Mesenchymal stem cell (in vitro differentiated cells and primary cell): ENCODE data around the gene NCOA5.

Experiments
- DNase-seq: peaks from one replicate; pipeline ENCODE4 v3.0.0-alpha.2; 2013
- H2AFZ ChIP-seq: one replicate; pipeline ENCODE4 v1.6.1; 2013; ENCODE audit warnings: low read depth, mild to moderate bottlenecking, control low read depth, inconsistent platforms, low read length, moderate library complexity
- H2AK5ac ChIP-seq: 2 replicates; pipeline ENCODE4 v1.6.1; 2013; ENCODE audit warnings: low read length, moderate library complexity, mild to moderate bottlenecking, inconsistent platforms; ENCODE audit not compliant: severe bottlenecking
- H2BK120ac ChIP-seq: one replicate; pipeline ENCODE4 v1.6.1; 2013; ENCODE audit warnings: low read depth, mild to moderate bottlenecking, inconsistent platforms, low read length, moderate library complexity
- H2BK12ac ChIP-seq, 2 experiments: one replicate each; pipeline ENCODE4 v1.6.1; 2013; ENCODE audit warnings: inconsistent platforms in 2 of 2, low read length in 2 of 2, mild to moderate bottlenecking in 2 of 2, moderate library complexity in 2 of 2, control low read depth in 1 of 2
- H2BK15ac ChIP-seq: one replicate; pipeline ENCODE4 v1.6.1; 2013; ENCODE audit warnings: mild to moderate bottlenecking, low read depth, inconsistent platforms; ENCODE audit not compliant: poor library complexity, severe bottlenecking
- H2BK5ac ChIP-seq: 2 replicates; pipeline ENCODE4 v1.6.1; 2013; ENCODE audit warnings: low read depth, mild to moderate bottlenecking, low read length, control low read depth, inconsistent platforms; ENCODE audit not compliant: poor library complexity, severe bottlenecking
- H3K14ac ChIP-seq, 2 experiments: one replicate each; pipeline ENCODE4 v1.6.1; 2013; ENCODE audit warnings: inconsistent platforms in 2 of 2, low read length in 2 of 2, control low read depth in 1 of 2, mild to moderate bottlenecking in 1 of 2, moderate library complexity in 1 of 2
- H3K18ac ChIP-seq, 2 experiments: one replicate each; pipeline ENCODE4 v1.6.1; 2013; ENCODE audit warnings: inconsistent platforms in 2 of 2, low read length in 2 of 2, control low read depth in 1 of 2, low read depth in 1 of 2, mild to moderate bottlenecking in 1 of 2
- H3K23ac ChIP-seq, 2 experiments: one replicate each; pipeline ENCODE4 v1.6.1; 2013; ENCODE audit warnings: inconsistent platforms in 2 of 2, low read length in 2 of 2, mild to moderate bottlenecking in 2 of 2, moderate library complexity in 2 of 2, control low read depth in 1 of 2
- H3K27ac ChIP-seq: 2 replicates; pipeline ENCODE4 v1.5.1; 2013; ENCODE audit warnings: mild to moderate bottlenecking, moderate library complexity, low read length, control low read depth, inconsistent platforms; ENCODE audit not compliant: poor library complexity, severe bottlenecking
- H3K27me3 ChIP-seq, 2 experiments: 2 replicates each; pipeline versions ENCODE4 v1.6.1 to v1.7.0; 2013; ENCODE audit warnings: low read length in 2 of 2, mild to moderate bottlenecking in 2 of 2, moderate library complexity in 2 of 2, control low read depth in 1 of 2, inconsistent platforms in 1 of 2; ENCODE audit not compliant: control insufficient read depth in 1 of 2, insufficient read depth in 1 of 2
- H3K36me3 ChIP-seq, 2 experiments: 2 replicates each; pipeline versions ENCODE4 v1.6.1 to v1.7.0; 2013; ENCODE audit warnings: low read length in 2 of 2, control low read depth in 1 of 2, inconsistent platforms in 1 of 2, low read depth in 1 of 2, mild to moderate bottlenecking in 1 of 2; ENCODE audit not compliant: insufficient read depth in 2 of 2, control insufficient read depth in 1 of 2
- H3K4ac ChIP-seq, 2 experiments: one replicate each; pipeline ENCODE4 v1.6.1; 2013; ENCODE audit warnings: inconsistent platforms in 2 of 2, low read length in 2 of 2, mild to moderate bottlenecking in 2 of 2, moderate library complexity in 2 of 2, control low read depth in 1 of 2, low read depth in 1 of 2
- H3K4me1 ChIP-seq: 2 replicates; pipeline ENCODE4 v1.6.1; 2013; ENCODE audit warnings: low read depth, low read length, control low read depth; ENCODE audit not compliant: control insufficient read depth, insufficient read depth
- H3K4me2 ChIP-seq: 2 replicates; pipeline ENCODE4 v1.6.1; 2013; ENCODE audit warnings: low read length, mild to moderate bottlenecking, inconsistent platforms; ENCODE audit not compliant: poor library complexity, severe bottlenecking
- H3K4me3 ChIP-seq, 2 experiments: 2 replicates each; pipeline versions ENCODE4 v1.5.1 to v1.7.0; 2013; ENCODE audit warnings: low read length in 2 of 2, mild to moderate bottlenecking in 2 of 2, control low read depth in 1 of 2, low read depth in 1 of 2; ENCODE audit not compliant: insufficient read depth in 1 of 2
- H3K79me1 ChIP-seq: replicated peaks from 2 replicates; pipeline ENCODE4 v1.6.1; 2013; ENCODE audit warnings: mild to moderate bottlenecking, control low read depth, low read length, inconsistent platforms; ENCODE audit not compliant: poor library complexity, severe bottlenecking
- H3K9ac ChIP-seq: 2 replicates; pipeline ENCODE4 v1.7.0; 2013; ENCODE audit warnings: mild to moderate bottlenecking, low read length, moderate library complexity
- H3K9me3 ChIP-seq: 2 replicates; pipeline ENCODE4 v1.7.0; 2013; ENCODE audit warnings: mild to moderate bottlenecking, low read length; ENCODE audit not compliant: control insufficient read depth
- H4K8ac ChIP-seq: one replicate; pipeline ENCODE4 v1.6.1; 2013; ENCODE audit warnings: inconsistent platforms, mild to moderate bottlenecking, low read length, moderate library complexity
- H4K91ac ChIP-seq: one replicate; pipeline ENCODE4 v1.6.1; 2013; ENCODE audit warnings: mild to moderate bottlenecking, low read length, inconsistent platforms
- WGBS: methylation state at CpG from one replicate; pipeline ENCODE4 v1.1.7; 2013; ENCODE audit warnings: mixed read lengths; 5-methylcytosine and 5-hydroxymethylcytosine counted together

Gene NCOA5

GRCh38 chr20:46051556-46052308 lies 38.0 kb downstream of the NCOA5 start:
- no peak overlapping the region for H3K9ac ChIP-seq
- DNase-seq: no peak
- H2AFZ ChIP-seq: no peak overlapping the region

GRCh38 chr20:46050885-46051284 lies 38.9 kb downstream of the NCOA5 start:
- peaks cover 47 to 86% of the 10 kb centered on the region in 2 experiments for H3K27me3 ChIP-seq
- H3K9ac ChIP-seq: no peak overlapping the region
- no peaks in the 10 kb centered on the region for H3K9me3 ChIP-seq
- H2BK120ac ChIP-seq: no peak overlapping the region
- H2BK15ac ChIP-seq: no peak overlapping the region
- no peak overlapping the region for H3K4me2 ChIP-seq
- no peak overlapping the region for H3K27ac ChIP-seq
- no peak overlapping the region for H3K14ac ChIP-seq
- no peak overlapping the region for H3K4me3 ChIP-seq
- H4K8ac ChIP-seq: no peak overlapping the region
- H2BK5ac ChIP-seq: no peak overlapping the region
- no peak overlapping the region for H3K18ac ChIP-seq
- no peak overlapping the region for H2BK12ac ChIP-seq
- H3K36me3 ChIP-seq: no peaks in the 10 kb centered on the region
- no peak overlapping the region for H4K91ac ChIP-seq
- H3K4ac ChIP-seq: no peak overlapping the region
- H2AK5ac ChIP-seq: no peak overlapping the region
- H2AFZ ChIP-seq: no peak overlapping the region
- DNase-seq: no peak
- no peaks in the 10 kb centered on the region for H3K79me1 ChIP-seq
- H3K23ac ChIP-seq: no peak overlapping the region
- peaks cover 2% of the 10 kb centered on the region for H3K4me1 ChIP-seq

More at GRCh38 chr20:46051556-46052308, 38.0 kb downstream of the NCOA5 start:
- Histone ChIP-seq H3K9me3 (no peaks in the 10 kb centered on the region), H4K8ac (no peak overlapping the region), H3K4ac (no peak overlapping the region), H3K27me3 (peaks cover 53 to 86% of the 10 kb centered on the region in 2 experiments), H3K27ac (no peak overlapping the region), H3K4me1 (peaks cover 2% of the 10 kb centered on the region), H3K79me1 (no peaks in the 10 kb centered on the region), H3K18ac (no peak overlapping the region), H3K36me3 (no peaks in the 10 kb centered on the region), H2BK12ac (no peak overlapping the region), H3K14ac (no peak overlapping the region), H4K91ac (no peak overlapping the region), H3K4me2 (no peak overlapping the region), H2BK15ac (no peak overlapping the region), H2BK5ac (no peak overlapping the region), H2BK120ac (no peak overlapping the region), H2AK5ac (no peak overlapping the region), H3K23ac (no peak overlapping the region), H3K4me3 (no peak overlapping the region)
- 84% methylated on average over 19 of the region's 19 CpGs for WGBS

GRCh38 chr20:46050444-46050843 lies 39.3 kb downstream of the NCOA5 start:
- no peak for DNase-seq
- H2BK120ac ChIP-seq: no peak overlapping the region
- H2BK5ac ChIP-seq: no peak overlapping the region
- no peaks in the 10 kb centered on the region for H3K79me1 ChIP-seq
- no peak overlapping the region for H3K23ac ChIP-seq
- H3K4ac ChIP-seq: no peak overlapping the region
- H3K4me1 ChIP-seq: peaks cover 2% of the 10 kb centered on the region
- no peak overlapping the region for H4K91ac ChIP-seq
- H3K4me3 ChIP-seq: no peak overlapping the region
- no peak overlapping the region for H2AK5ac ChIP-seq
- no peak overlapping the region for H2AFZ ChIP-seq
- no peak overlapping the region for H2BK15ac ChIP-seq
- H3K14ac ChIP-seq: no peak overlapping the region
- H3K36me3 ChIP-seq: no peaks in the 10 kb centered on the region
- H3K18ac ChIP-seq: no peak overlapping the region
- no peak overlapping the region for H3K9ac ChIP-seq
- no peak overlapping the region for H2BK12ac ChIP-seq
- 64% methylated on average over 10 of the region's 10 CpGs for WGBS
- no peak overlapping the region for H3K27ac ChIP-seq
- H3K27me3 ChIP-seq: peaks cover 46 to 87% of the 10 kb centered on the region in 2 experiments
- no peaks in the 10 kb centered on the region for H3K9me3 ChIP-seq
- no peak overlapping the region for H3K4me2 ChIP-seq
- H4K8ac ChIP-seq: no peak overlapping the region

DNA sequence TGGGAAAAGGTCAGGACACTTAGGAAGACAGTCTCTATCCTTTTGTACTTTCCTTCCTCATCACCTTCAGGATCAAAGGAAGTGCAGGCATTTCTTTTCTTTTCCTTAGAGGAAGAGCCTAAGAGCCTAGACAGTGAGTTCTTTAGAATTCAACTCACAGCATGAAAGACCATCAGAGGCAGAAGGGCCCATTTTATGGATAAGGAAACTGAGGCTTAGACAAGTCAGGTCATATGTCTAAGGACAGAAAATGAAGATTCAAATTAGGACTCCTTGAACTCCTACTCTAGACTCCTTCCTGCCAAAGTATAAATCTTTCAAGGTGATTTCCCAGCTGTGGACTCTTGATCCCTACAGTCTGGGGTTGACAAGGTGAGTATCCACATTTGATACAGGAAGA lies 39.9 kb downstream of the NCOA5 start:
- H4K8ac ChIP-seq: no peak overlapping the region
- H2BK15ac ChIP-seq: no peak overlapping the region
- no peak overlapping the region for H4K91ac ChIP-seq
- no peak for DNase-seq
- no peaks in the 10 kb centered on the region for H3K9me3 ChIP-seq
- H3K4ac ChIP-seq: no peak overlapping the region
- peaks cover 2% of the 10 kb centered on the region for H3K4me1 ChIP-seq
- no peak overlapping the region for H3K14ac ChIP-seq
- H3K23ac ChIP-seq: no peak overlapping the region
- no peak overlapping the region for H3K4me2 ChIP-seq
- H2BK120ac ChIP-seq: no peak overlapping the region
- H3K4me3 ChIP-seq: no peak overlapping the region
- no peak overlapping the region for H2AK5ac ChIP-seq
- H2AFZ ChIP-seq: no peak overlapping the region
- peaks cover 40 to 87% of the 10 kb centered on the region in 2 experiments for H3K27me3 ChIP-seq
- no peaks in the 10 kb centered on the region for H3K79me1 ChIP-seq
- no peak overlapping the region for H3K27ac ChIP-seq
- H3K9ac ChIP-seq: no peak overlapping the region
- H2BK12ac ChIP-seq: no peak overlapping the region
- H3K36me3 ChIP-seq: no peaks in the 10 kb centered on the region
- H3K18ac ChIP-seq: no peak overlapping the region
- H2BK5ac ChIP-seq: no peak overlapping the region
